ENCODE measurements around the gene CSNK1A1. TPM values are rescaled to one million over a fixed set of nuclear protein-coding genes. Genes with fewer than 3 reads are reported as not detected.

The CSNK1A1 gene
- total RNA-seq, 2 experiments from 2014 or later, result 194 to 203 TPM

DNA sequence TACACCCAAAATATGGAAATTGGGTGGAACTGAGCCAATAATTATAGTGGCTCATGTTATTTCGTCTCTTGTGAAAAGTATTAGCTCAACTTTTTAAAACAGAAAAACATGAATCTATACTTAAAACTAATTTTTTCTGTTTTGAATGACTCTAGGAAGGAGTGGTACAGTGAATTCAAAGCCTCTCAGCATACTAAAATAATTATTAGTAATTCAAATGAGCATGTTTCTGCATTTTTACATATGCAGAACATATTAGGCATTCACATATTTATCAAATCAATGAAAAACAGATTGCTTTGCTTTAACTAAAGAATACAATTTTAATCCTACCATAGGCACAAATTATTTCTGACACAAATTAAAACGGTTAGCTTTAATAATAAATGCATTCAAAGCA, 54.3 kb downstream of the CSNK1A1 start:
- Mint-ChIP-seq H3K4me1 (no peaks in the 10 kb centered on the region), H3K27ac (no peak overlapping the region), H3K4me3 (no peak overlapping the region), H3K36me3 (ENCODE audit: low read depth) (peaks cover 57% of the 10 kb centered on the region), H3K9me3 (no peaks in the 10 kb centered on the region), H3K27me3 (no peaks in the 10 kb centered on the region)
- ChIA-PET CTCF (no interaction called here), POLR2A (interaction anchor here (1.1 kb wide), 2 partner anchors 15 to 20 kb away, joined by 3 read pairs; no protein-coding TSS in a partner anchor)
- no peak for DNase-seq

DNA sequence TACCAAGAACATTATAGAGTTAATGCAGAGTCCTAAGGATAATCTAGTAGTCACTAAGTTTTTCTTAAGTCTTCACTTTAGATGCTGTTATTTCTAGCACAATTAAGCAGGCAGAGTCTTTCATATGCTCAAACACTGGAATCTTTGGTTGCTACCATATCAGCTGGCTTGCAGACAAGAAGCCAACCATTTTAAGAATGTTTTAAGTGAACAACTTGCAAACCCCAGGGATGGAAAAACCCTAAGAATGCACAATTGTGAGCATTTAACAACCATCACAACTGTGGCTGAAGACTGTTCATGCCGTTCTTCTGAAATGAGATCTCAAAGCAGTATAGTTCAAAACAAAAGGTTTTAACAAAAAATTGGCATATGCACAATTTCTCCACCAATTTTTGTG, 55.1 kb downstream of the CSNK1A1 start:
- DNase-seq, result no peak
- H3K9me3 Mint-ChIP-seq, result no peaks in the 10 kb centered on the region
- H3K27ac Mint-ChIP-seq, result no peak overlapping the region
- no peaks in the 10 kb centered on the region for H3K27me3 Mint-ChIP-seq
- peaks cover 53% of the 10 kb centered on the region for H3K36me3 Mint-ChIP-seq (ENCODE audit: low read depth)
- no peaks in the 10 kb centered on the region for H3K4me1 Mint-ChIP-seq
- no peak overlapping the region for H3K4me3 Mint-ChIP-seq
- ChIA-PET CTCF (no interaction called here), POLR2A (no interaction called here)

DNA sequence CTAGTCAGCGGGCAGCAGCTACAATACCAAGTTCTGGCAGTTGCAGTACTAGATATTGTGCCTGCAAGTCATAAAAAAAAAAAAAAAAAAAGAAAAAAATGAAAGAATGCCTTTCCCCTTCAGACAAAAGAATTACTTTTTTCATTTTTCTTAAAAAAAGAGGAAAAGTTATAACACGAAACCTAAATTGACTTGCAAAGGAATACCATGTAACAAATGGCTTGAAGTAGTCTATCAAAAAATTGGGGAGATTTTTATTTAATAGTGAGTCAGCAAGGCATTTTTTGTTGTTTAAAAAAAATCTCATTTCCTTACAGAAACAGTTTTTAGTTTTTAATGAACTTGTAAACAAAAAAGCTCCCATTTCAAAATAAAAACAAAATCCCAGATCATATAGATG, 55.6 kb downstream of the CSNK1A1 start:
- Mint-ChIP-seq H3K27me3 (no peaks in the 10 kb centered on the region), H3K4me3 (no peak overlapping the region), H3K4me1 (no peaks in the 10 kb centered on the region), H3K9me3 (no peaks in the 10 kb centered on the region), H3K36me3 (ENCODE audit: low read depth) (peaks cover 48% of the 10 kb centered on the region), H3K27ac (no peak overlapping the region)
- CTCF ChIA-PET, result no interaction called here
- DNase-seq, result no peak
- POLR2A ChIA-PET, result no interaction called here

DNA sequence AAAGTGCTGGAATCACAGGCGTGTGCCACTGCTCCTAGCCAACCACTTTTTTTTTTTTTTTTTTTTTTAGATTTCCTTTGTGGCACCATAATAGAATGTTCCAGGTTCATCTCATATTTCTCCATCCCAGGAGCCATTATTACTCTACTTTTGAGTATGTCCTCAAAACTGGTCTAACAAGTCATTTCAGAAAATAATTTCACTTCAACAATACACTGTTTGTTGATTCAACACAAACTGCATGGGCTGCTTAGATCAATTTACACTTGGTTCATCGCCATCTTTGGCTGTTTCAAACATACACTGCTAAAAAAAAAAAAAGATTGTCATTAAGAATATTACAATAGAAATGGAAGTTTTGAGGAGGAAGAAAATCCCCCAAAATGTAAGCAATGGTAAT, 57.9 kb downstream of the CSNK1A1 start:
- CTCF ChIA-PET, result interaction anchor here (0.7 kb wide), 2 partner anchors 11 to 58 kb away, joined by 3 to 4 read pairs; partner anchors contain the start of gene CSNK1A1
- H3K9me3 Mint-ChIP-seq, result no peaks in the 10 kb centered on the region
- no peak for DNase-seq
- H3K4me1 Mint-ChIP-seq, result no peaks in the 10 kb centered on the region
- no peak overlapping the region for H3K27ac Mint-ChIP-seq
- H3K4me3 Mint-ChIP-seq, result no peak overlapping the region
- peaks cover 38% of the 10 kb centered on the region for H3K36me3 Mint-ChIP-seq (ENCODE audit: low read depth)
- H3K27me3 Mint-ChIP-seq, result peaks cover 4% of the 10 kb centered on the region
- POLR2A ChIA-PET, result no interaction called here

DNA sequence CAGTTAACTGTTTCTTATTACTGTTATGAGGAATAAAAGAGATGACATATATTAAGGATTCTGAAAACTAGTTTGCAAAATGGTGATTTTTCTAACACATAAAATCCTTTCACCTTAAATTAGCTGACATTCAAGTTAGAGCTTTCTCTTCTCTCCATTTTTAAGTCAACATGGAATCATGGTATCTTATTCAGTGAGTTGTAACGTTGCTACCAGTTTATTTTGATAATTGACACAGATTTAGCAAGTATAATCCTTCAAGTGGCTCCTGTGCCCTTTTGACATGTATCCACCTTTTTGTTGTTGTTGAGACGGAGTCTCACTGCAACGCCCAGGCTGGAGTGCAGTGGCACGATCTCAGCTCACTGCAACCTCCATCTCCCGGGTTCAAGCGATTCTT, 58.5 kb downstream of the CSNK1A1 start:
- H3K4me3 Mint-ChIP-seq, result no peak overlapping the region
- no peak for DNase-seq
- CTCF ChIA-PET, result interaction anchor here (0.7 kb wide), 1 partner anchor 12 kb away, joined by 4 read pairs; no protein-coding TSS in a partner anchor
- H3K4me1 Mint-ChIP-seq, result no peaks in the 10 kb centered on the region
- no peak overlapping the region for H3K27ac Mint-ChIP-seq
- no peaks in the 10 kb centered on the region for H3K9me3 Mint-ChIP-seq
- H3K27me3 Mint-ChIP-seq, result peaks cover 4% of the 10 kb centered on the region
- POLR2A ChIA-PET, result no interaction called here
- H3K36me3 Mint-ChIP-seq (ENCODE audit: low read depth), result peaks cover 38% of the 10 kb centered on the region

DNA sequence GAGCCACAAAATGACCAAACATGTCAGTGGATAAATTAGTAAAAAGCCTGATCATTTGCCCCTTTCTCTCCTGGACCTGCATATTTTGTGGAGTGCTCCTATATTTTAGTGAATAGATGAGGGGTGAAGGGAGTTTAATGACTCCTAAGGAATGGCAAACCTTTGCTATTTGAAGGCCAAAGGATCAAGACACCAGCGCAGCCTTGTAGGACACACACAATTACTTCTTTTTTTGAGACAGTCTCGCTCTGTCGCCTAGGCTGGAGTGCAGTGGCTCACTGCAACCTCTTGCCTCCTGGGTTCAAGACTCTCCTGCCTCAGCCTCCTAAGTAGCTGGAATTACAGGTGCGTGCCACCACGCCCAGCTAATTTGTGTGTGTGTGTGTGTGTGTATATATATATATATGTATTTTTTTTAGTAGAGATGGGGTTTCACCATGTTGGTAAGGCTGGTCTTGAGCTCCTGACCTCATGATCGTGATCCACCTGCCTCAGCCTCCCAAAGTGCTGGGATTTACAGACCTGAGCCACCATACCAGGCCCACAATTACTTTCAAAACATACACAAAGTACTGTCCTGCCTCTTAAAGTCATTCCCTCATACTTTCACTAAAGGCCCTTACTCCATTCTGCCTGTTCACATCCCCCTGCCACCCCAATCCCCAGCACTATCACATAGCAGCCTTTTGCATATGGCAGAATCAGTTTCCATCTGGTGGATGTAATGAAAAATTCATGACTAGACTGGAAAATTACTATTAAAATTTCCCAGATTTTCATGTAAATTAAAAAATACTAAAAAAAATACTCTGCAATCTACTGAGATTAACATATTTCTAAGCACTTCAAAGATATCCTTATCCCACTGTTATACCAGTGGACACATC, 60.4 kb downstream of the CSNK1A1 start:
- Mint-ChIP-seq H3K27ac (no peak overlapping the region), H3K4me3 (no peak overlapping the region), H3K4me1 (no peaks in the 10 kb centered on the region), H3K27me3 (peaks cover 8% of the 10 kb centered on the region), H3K9me3 (no peaks in the 10 kb centered on the region), H3K36me3 (ENCODE audit: low read depth) (peaks cover 25% of the 10 kb centered on the region)
- CTCF ChIA-PET, result no interaction called here
- POLR2A ChIA-PET, result no interaction called here
- DNase-seq, result no peak

DNA sequence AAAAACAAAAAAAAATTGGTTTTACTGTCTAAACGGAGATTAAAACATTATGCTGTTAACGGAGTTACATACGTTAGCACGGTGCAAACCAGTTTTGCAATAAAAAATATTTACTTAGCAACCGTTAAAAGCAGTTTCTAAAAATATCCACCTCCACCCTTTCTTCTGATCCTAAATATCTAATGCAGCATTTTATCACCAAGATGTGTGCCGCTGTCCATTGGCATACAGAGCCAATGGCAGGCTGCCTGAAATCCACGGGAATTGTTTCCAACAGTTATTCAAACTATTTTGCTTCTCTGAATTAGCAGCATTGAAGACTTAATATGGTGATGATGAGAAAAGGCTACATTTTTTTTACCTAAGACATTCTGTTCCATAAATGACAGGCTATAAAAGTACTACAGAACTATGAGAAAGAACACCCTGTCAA, 61.6 kb downstream of the CSNK1A1 start:
- Mint-ChIP-seq H3K9me3 (no peaks in the 10 kb centered on the region), H3K36me3 (ENCODE audit: low read depth) (peaks cover 15% of the 10 kb centered on the region), H3K4me1 (no peaks in the 10 kb centered on the region), H3K27me3 (peaks cover 8% of the 10 kb centered on the region), H3K27ac (no peak overlapping the region), H3K4me3 (no peak overlapping the region)
- no peak for DNase-seq
- CTCF ChIA-PET, result no interaction called here
- POLR2A ChIA-PET, result no interaction called here

DNA sequence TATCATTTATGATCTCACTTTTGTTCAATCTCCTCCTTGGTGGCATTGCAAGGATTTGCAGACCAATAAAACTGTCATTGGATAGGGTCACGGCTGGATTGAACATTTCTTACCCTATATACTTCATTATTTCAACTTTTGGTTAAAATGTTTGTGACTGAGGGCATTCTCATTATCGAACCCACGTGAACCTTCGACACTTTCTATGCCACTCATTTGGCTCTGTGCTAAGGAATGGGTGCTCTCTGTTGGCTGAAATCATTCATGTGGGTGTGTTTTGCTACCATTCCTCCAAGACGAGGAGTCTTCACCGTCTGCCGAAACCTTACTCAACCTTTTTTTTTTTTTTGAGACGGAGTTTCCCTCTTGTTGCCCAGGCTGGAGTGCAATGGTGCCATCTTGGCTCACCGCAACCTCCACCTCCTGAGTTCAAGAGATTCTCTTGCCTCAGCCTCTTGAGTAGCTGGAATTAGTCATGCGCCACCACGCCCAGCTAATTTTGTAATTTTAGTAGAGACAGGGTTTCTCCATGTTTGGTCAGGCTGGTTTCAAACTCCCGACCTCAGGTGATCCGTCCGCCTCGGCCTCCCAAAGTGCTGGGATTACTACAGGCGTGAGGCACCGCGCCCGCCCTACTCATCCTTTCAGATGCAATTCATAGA, 62.5 kb downstream of the CSNK1A1 start:
- ChIA-PET POLR2A (interaction anchor here (0.7 kb wide), 1 partner anchor 630 kb away, joined by 3 read pairs; no protein-coding TSS in a partner anchor), CTCF (no interaction called here)
- Mint-ChIP-seq H3K36me3 (ENCODE audit: low read depth) (peaks cover 10% of the 10 kb centered on the region), H3K27me3 (peaks cover 8% of the 10 kb centered on the region), H3K4me1 (no peaks in the 10 kb centered on the region), H3K4me3 (no peak overlapping the region), H3K9me3 (no peaks in the 10 kb centered on the region), H3K27ac (no peak overlapping the region)
- DNase-seq, result no peak

DNA sequence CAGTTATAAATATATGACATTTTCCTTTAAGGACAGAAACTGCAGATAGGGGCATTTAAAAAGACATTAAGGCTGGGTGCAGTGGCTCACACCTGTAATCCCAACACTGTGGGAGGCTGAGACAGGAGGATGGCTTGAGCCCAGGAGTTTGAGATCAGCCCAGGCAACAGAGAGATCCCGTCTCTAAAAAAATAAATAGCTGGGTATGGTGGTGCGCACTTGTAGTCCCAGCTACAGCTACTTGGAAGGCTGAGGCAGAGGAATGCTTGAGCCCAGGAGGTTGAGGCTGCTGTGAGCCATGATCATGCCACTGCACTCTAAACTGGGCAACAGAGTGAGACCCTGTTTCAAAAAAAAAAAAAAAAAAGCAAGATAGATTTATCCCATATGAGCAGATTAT, 63.6 kb downstream of the CSNK1A1 start:
- H3K4me1 Mint-ChIP-seq, result no peaks in the 10 kb centered on the region
- no peaks in the 10 kb centered on the region for H3K36me3 Mint-ChIP-seq (ENCODE audit: low read depth)
- ChIA-PET CTCF (no interaction called here), POLR2A (interaction anchor here (1.0 kb wide), 1 partner anchor 24 kb away, joined by 3 read pairs; no protein-coding TSS in a partner anchor)
- no peak overlapping the region for H3K4me3 Mint-ChIP-seq
- no peak for DNase-seq
- H3K27me3 Mint-ChIP-seq, result peaks cover 8% of the 10 kb centered on the region
- H3K9me3 Mint-ChIP-seq, result no peaks in the 10 kb centered on the region
- no peak overlapping the region for H3K27ac Mint-ChIP-seq

DNA sequence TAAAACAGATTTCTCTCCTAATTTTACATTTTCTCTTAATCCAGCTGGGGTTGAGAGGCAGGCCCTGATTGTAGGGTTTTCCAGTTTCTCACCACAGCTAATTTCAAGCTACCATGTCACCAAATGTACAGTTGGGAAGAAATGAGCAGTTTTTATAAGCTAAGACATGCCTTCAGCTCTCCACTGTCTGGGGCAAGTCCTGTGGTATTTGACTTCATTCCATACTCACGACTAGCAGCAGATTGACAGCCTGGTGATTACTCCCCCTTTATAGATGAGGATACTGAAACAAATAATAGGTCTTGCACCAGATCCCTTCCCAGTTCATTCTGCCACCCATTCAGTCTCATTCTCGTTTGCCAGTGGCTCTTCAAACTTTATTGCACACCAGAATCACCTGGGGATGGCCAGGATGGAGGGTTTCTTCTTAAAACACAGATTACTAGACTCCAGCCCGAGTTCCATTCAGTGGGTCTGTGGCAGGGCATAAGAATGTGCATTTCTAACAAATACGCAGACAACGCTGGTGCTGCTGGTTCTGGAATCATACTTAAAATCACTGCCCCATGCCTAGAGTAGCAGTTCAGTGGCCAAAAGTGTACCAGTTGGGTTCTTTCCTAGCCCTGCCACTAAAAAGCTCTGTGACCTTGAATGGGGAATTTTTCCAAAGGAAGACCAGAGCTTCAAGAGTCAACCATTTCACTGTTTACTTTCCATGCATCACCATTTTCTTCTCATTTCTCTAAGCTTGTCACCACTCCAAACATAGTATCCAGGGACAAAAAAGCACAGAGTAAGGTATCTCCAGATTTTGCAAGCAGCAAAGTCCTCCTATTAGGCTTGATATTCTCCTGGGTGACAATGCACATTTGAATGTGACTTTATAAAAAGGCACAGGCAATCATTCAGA, 64.3 kb downstream of the CSNK1A1 start:
- Mint-ChIP-seq H3K36me3 (ENCODE audit: low read depth) (no peaks in the 10 kb centered on the region), H3K27me3 (peaks cover 10% of the 10 kb centered on the region), H3K4me1 (no peaks in the 10 kb centered on the region), H3K9me3 (no peaks in the 10 kb centered on the region), H3K27ac (no peak overlapping the region), H3K4me3 (no peak overlapping the region)
- ChIA-PET CTCF (interaction anchor here (1.1 kb wide), 1 partner anchor 44 kb away, joined by 6 read pairs; no protein-coding TSS in a partner anchor), POLR2A (interaction anchor here (1.0 kb wide), 1 partner anchor 24 kb away, joined by 3 read pairs; no protein-coding TSS in a partner anchor)
- DNase-seq, result no peak

DNA sequence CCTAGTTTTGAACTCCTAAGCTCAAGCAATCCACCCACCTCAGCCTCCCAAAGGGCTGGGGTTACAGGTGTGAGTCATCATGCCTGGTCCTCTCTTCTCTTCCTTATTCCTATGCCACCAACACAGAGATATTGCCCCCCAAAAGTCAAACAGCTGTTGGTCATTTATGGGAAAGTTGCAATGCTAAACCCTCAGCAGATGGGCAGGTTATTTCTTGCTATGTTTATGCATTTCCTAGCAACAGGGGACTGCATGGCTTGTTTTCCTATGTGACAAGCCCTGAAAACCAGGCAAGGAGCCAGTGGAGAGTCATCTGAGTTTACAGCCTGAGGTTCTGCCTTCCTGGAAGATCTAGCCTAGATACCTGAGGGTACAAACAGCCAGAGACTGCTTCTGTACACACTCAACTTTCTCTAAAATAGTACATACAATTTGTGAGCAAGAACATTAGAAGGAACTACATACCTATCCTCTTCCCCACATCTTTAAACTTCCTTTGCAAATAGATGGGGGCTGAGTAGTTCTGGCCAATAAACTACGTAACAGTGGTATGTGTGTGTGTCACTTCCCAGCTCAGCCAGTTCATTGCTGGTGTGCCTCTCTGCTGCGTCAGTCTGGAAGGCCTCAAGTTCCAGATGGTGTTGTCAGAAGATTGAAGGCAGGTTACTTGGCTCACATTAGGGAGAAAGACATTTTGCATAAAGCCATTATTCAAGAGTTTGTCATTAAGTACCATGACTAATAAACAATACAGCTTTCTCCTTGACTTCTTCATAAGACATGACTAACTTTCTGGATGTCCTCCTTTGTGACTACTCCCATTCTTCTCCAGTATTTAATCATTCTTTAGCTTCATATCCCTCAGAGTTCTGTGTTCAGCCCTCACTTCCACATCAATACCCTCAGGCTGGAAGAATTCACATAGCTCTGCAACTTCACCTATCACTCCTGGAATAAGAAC, 65.3 kb downstream of the CSNK1A1 start:
- Mint-ChIP-seq H3K27ac (no peak overlapping the region), H3K27me3 (peaks cover 15% of the 10 kb centered on the region), H3K4me3 (no peak overlapping the region), H3K9me3 (no peaks in the 10 kb centered on the region), H3K36me3 (ENCODE audit: low read depth) (no peaks in the 10 kb centered on the region), H3K4me1 (no peaks in the 10 kb centered on the region)
- no peak for DNase-seq
- ChIA-PET CTCF (interaction anchor here (1.1 to 1.5 kb wide), 2 partner anchors 43 to 133 kb away, joined by 3 to 6 read pairs; no protein-coding TSS in a partner anchor), POLR2A (no interaction called here)

DNA sequence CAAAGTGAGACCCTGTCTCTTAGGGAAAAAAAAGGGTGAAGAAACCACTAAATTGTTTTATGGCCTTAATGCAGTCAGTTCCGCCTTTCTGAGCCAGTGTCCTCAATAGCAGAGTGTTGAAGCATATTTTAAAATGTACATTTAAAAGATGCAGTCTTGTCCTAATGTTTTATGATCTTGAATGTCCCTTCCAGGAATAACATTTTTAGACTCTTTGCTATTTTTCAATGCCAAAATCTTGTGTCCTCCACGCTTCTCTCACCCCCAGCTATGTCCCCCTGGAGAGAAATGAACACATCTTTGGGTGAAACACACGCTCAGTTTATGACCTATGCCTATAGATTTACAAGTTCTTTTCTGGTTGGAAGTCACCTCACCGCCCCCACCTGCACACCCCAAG, 69.8 kb downstream of the CSNK1A1 start:
- ChIA-PET POLR2A (interaction anchor here (1.1 kb wide), 1 partner anchor 16 kb away, joined by 3 read pairs; no protein-coding TSS in a partner anchor), CTCF (interaction anchor here (0.6 to 1.2 kb wide), 3 partner anchors 42 to 165 kb away, joined by 3 read pairs; no protein-coding TSS in a partner anchor)
- H3K4me1 Mint-ChIP-seq, result no peaks in the 10 kb centered on the region
- no peak for DNase-seq
- H3K4me3 Mint-ChIP-seq, result no peak overlapping the region
- no peaks in the 10 kb centered on the region for H3K9me3 Mint-ChIP-seq
- H3K27me3 Mint-ChIP-seq, result peaks cover 7% of the 10 kb centered on the region
- H3K27ac Mint-ChIP-seq, result no peak overlapping the region
- H3K36me3 Mint-ChIP-seq (ENCODE audit: low read depth), result no peaks in the 10 kb centered on the region
